Measurements from ENCODE around the gene ZNF784. TPM values are rescaled to one million over a fixed set of nuclear protein-coding genes. Genes with fewer than 3 reads are reported as not detected.

Gene ZNF784
- total and polyA plus RNA-seq, 2 of the 4 experiments (the other 2 are of a cell fraction) = 2.5 to 3.7 TPM

DNA sequence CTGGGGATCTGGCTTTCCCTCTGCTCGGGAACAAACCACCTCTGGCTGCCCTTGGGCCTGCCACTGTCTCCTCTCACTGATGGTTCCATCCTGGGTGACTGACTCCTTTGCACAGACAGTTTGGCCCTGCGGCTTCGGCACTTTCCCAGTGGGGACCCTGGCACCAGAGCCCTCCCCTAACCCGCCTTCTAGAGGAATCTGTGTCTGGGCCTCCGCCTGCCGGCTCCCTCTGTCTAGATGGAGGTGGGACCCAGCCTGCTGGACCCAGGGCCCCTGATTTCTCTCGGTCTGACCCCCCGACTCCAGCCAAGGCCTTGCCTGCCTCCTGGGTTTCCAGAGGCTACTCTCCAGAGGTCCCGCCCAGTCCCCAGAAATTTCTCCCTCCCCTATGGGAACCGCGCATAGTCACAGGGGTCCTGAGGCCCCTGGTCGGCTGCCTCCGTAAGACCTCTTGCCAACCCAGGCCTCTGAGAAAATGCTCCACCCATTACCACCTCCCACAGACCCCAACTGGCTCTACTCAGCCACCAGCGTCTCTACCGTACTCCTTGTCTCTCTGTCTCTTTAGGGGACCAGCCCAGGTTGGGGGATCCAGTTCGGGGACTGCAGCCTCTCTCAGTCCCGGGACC, 26.4 kb upstream of the ZNF784 start:
- H2BK5ac ChIP-seq (ENCODE audit: low read depth, low read length, poor library complexity, severe bottlenecking) = no peak overlapping the region
- dilution Hi-C loops (cut with HindIII; ENCODE audit: low sequenced_read_pairs, unreplicated experiment) = no loop called here
- intact Hi-C loops (cut with micrococcal nuclease) = no loop called here

More for the DNA sequence above, 26.4 kb upstream of the ZNF784 start:
- Histone ChIP-seq H3K9ac (ENCODE audit: low read depth, low read length) (no peak overlapping the region), H2AFZ (replicated peaks; ENCODE audit: low read length, poor library complexity) (no peak overlapping the region), H3K23ac (ENCODE audit: low read depth, low read length) (no peak overlapping the region), H3K9me1 (ENCODE audit: insufficient read depth, low read length) (no peaks in the 10 kb centered on the region), H3K27me3 (ENCODE audit: control insufficient read depth, insufficient read depth, low read length) (no peaks in the 10 kb centered on the region), H4K20me1 (ENCODE audit: insufficient read depth, low read length) (peaks cover 12% of the 10 kb centered on the region), H2BK15ac (ENCODE audit: low read depth, low read length) (no peak overlapping the region), H4K5ac (ENCODE audit: low read depth, low read length) (no peak overlapping the region), H3K27ac (ENCODE audit: insufficient read depth, low read length) (no peak overlapping the region), H3K4ac (ENCODE audit: low read depth, low read length) (no peak overlapping the region), H3K4me2 (ENCODE audit: low read depth, low read length) (no peak overlapping the region), H2AK5ac (ENCODE audit: low read depth, low read length) (no peak overlapping the region), H3K18ac (ENCODE audit: low read depth, low read length) (no peak overlapping the region), H4K91ac (ENCODE audit: insufficient read depth, low read depth, low read length) (no peak overlapping the region), H2BK20ac (ENCODE audit: low read depth, low read length) (no peak overlapping the region), H3K36me3 (ENCODE audit: control insufficient read depth, insufficient read depth, low read length) (peaks cover 9% of the 10 kb centered on the region), H2AK9ac (replicated peaks; ENCODE audit: low read depth, low read length, poor library complexity) (no peak overlapping the region), H3K14ac (replicated peaks; ENCODE audit: low read depth, low read length) (no peak overlapping the region), H2BK120ac (ENCODE audit: low read depth, low read length) (no peak overlapping the region), H3K4me1 (ENCODE audit: control insufficient read depth, insufficient read depth, low read length) (peaks cover 5% of the 10 kb centered on the region), H3K56ac (ENCODE audit: extremely low read depth, insufficient read depth, low read length) (no peak overlapping the region), H3K79me1 (ENCODE audit: low read depth in 1 of 2, low read length in 2 of 2) (peaks cover 14 to 26% of the 10 kb centered on the region in 2 experiments; a peak in 3 of 4 replicates), H3K4me3 (ENCODE audit: insufficient read depth, low read depth, low read length) (no peak overlapping the region), H4K8ac (ENCODE audit: low read depth in 2 of 2, low read length in 2 of 2) (no peak overlapping the region), H3K9me3 (ENCODE audit: control insufficient read depth, insufficient read depth, low read length) (no peaks in the 10 kb centered on the region)
- TF ChIP-seq NFE2L2 (IDR thresholded peaks at IDR 0.05; ENCODE audit: low read depth, low read length) = no peak
- TF ChIP-seq RAD21 (IDR thresholded peaks at IDR 0.05; ENCODE audit: low read length) = no peak
- TF ChIP-seq CHD1 (IDR thresholded peaks at IDR 0.05; ENCODE audit: low read depth, low read length) = no peak
- TF ChIP-seq MAFK (IDR thresholded peaks at IDR 0.05; ENCODE audit: low read depth, low read length) = no peak
- no peak for TF ChIP-seq RFX5 (IDR thresholded peaks at IDR 0.05; ENCODE audit: low read depth, low read length)
- TF ChIP-seq, protein P1, sequence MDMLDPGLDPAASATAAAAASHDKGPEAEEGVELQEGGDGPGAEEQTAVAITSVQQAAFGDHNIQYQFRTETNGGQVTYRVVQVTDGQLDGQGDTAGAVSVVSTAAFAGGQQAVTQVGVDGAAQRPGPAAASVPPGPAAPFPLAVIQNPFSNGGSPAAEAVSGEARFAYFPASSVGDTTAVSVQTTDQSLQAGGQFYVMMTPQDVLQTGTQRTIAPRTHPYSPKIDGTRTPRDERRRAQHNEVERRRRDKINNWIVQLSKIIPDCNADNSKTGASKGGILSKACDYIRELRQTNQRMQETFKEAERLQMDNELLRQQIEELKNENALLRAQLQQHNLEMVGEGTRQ (IDR thresholded peaks at IDR 0.05; ENCODE audit: low read depth, low read length) = no peak
- TF ChIP-seq, protein P2, sequence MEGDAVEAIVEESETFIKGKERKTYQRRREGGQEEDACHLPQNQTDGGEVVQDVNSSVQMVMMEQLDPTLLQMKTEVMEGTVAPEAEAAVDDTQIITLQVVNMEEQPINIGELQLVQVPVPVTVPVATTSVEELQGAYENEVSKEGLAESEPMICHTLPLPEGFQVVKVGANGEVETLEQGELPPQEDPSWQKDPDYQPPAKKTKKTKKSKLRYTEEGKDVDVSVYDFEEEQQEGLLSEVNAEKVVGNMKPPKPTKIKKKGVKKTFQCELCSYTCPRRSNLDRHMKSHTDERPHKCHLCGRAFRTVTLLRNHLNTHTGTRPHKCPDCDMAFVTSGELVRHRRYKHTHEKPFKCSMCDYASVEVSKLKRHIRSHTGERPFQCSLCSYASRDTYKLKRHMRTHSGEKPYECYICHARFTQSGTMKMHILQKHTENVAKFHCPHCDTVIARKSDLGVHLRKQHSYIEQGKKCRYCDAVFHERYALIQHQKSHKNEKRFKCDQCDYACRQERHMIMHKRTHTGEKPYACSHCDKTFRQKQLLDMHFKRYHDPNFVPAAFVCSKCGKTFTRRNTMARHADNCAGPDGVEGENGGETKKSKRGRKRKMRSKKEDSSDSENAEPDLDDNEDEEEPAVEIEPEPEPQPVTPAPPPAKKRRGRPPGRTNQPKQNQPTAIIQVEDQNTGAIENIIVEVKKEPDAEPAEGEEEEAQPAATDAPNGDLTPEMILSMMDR (conservative IDR thresholded peaks at IDR 0.05; ENCODE audit: low read depth, low read length) = no peak
- no peak for TF ChIP-seq ELK1 (IDR thresholded peaks at IDR 0.05; ENCODE audit: borderline replicate concordance, low read depth, low read length)
- TF ChIP-seq BHLHE40 (IDR thresholded peaks at IDR 0.05; ENCODE audit: low read depth, low read length) = no peak
- no peak for TF ChIP-seq MXI1 (IDR thresholded peaks at IDR 0.05; ENCODE audit: borderline replicate concordance, low read depth, low read length)
- no peak for TF ChIP-seq MAZ (IDR thresholded peaks at IDR 0.05; ENCODE audit: borderline replicate concordance, low read depth, low read length)
- no peak for TF ChIP-seq RCOR1 (IDR thresholded peaks at IDR 0.05; ENCODE audit: insufficient replicate concordance, low read length)
- TF ChIP-seq POLR2A (IDR thresholded peaks at IDR 0.05; ENCODE audit: low read depth, low read length) = no peak
- in situ Hi-C loops (cut with MboI; ENCODE audit: low sequenced_read_pairs) = loop anchor here (25.0 kb wide), 2 partner anchors 1188 to 1513 kb away; partner anchors contain the start of genes CDC42EP5, CNOT3 and LENG9
- ChIA-PET CTCF (no interaction called here), POLR2A (ENCODE audit: unreplicated experiment) (no interaction called here)
- ATAC-seq (ENCODE audit: low read depth) (no peak), DNase-seq (no peak)
- WGBS, 2 experiments (ENCODE audit: extremely low coverage in 2 of 2, insufficient read length in 1 of 2) = 94% methylated on average over 9 of the region's 17 CpGs; no CpG with 5 or more reads in 1 of the 2 experiments
- BruUV-seq (replicated peaks) = no TSS peak

Data from IMR-90 (cell line).